Subcutaneous adipose tissue (tissue), 4 donors: ENCODE measurements around the gene MBD3. TPM values are rescaled to one million over a fixed set of nuclear protein-coding genes. Genes with fewer than 3 reads are reported as not detected.

Source experiments
- CTCF ChIP-seq: fragments of 450-650 bp; IDR thresholded peaks from one replicate; pipeline ENCODE4 v1.5.1; 2016; ENCODE audit warnings: low read depth, mild to moderate bottlenecking, control low read depth, antibody characterized with exemption, moderate library complexity
- total RNA-seq, 4 donors: library from RNA; depleted of rRNA; stranded (reverse); fragments of >200 nt; gene quantifications; one replicate each; pipeline ENCODE4 v1.1.0, GENCODE V29; 2016

The MBD3 gene
- total RNA-seq, 4 donors from 2014 or later, result 31.0 to 83.6 (median 35.5) TPM

GRCh38 chr19:1575323-1576241, 17.1 kb downstream of the MBD3 start:
- no peak for TF ChIP-seq CTCF

GRCh38 chr19:1574354-1575136, 18.1 kb downstream of the MBD3 start:
- TF ChIP-seq CTCF, result no peak

- TF ChIP-seq CTCF, result no peak
Measured at GRCh38 chr19:1572795-1573194, 19.9 kb downstream of the MBD3 start.

GRCh38 chr19:1571358-1571757, 21.3 kb downstream of the MBD3 start:
- TF ChIP-seq CTCF, result no peak

- TF ChIP-seq CTCF, result no peak
Measured at GRCh38 chr19:1570836-1571235, 21.8 kb downstream of the MBD3 start.

- no peak for TF ChIP-seq CTCF
Measured at GRCh38 chr19:1569997-1570396, 22.7 kb downstream of the MBD3 start.
